CD4-positive, alpha-beta T cell (primary cell): ENCODE results near the gene SCNM1. TPM values are rescaled to one million over a fixed set of nuclear protein-coding genes. Genes with fewer than 3 reads are reported as not detected.

Source experiments
- ATAC-seq: fragments of 200-7000 bp; cut with Tn5 transposase; one replicate; pipeline ENCODE4 v1.10.0; 2022; ENCODE audit warnings: mild to moderate bottlenecking; ENCODE audit not compliant: poor library complexity
- CTCF ChIA-PET: fragments of 350-600 bp; sonication (Branson Sonifier 250); formaldehyde crosslinking; loops from one replicate; lab custom pipeline; 2021; ENCODE audit warnings: antibody characterized with exemption, inconsistent platforms; lab: Charles Lee
- POLR2A ChIA-PET: fragments of 350-600 bp; sonication (Branson Sonifier 250); formaldehyde crosslinking; loops from one replicate; lab custom pipeline; 2021; ENCODE audit warnings: antibody characterized with exemption, inconsistent platforms; lab: Charles Lee
- DNase-seq, 14 experiments: peaks; one replicate each; pipeline ENCODE4 v3.0.0-alpha.2; 2013 to 2020; ENCODE audit warnings: mixed read lengths in 2 of 14
- H3K27ac ChIP-seq, 2 donors: one replicate each; pipeline versions ENCODE4 v1.5.1 to v1.7.0; 2013; ENCODE audit warnings: low read length in 2 of 2, low read depth in 1 of 2, mild to moderate bottlenecking in 1 of 2
- H3K27me3 ChIP-seq, 2 experiments: 1 replicate in 1 of 2; 2 replicates in 1 of 2; pipeline versions ENCODE4 v1.6.1 to v1.7.0; 2013; ENCODE audit warnings: low read length in 2 of 2, control low read depth in 1 of 2, mild to moderate bottlenecking in 1 of 2, moderate library complexity in 1 of 2; ENCODE audit not compliant: insufficient read depth in 2 of 2, control insufficient read depth in 1 of 2
- H3K36me3 ChIP-seq: one replicate; pipeline ENCODE4 v1.6.1; 2013; ENCODE audit warnings: low read length, control low read depth; ENCODE audit not compliant: insufficient read depth
- H3K4me1 ChIP-seq: one replicate; pipeline ENCODE4 v1.6.1; 2013; ENCODE audit warnings: low read length, control low read depth; ENCODE audit not compliant: insufficient read depth
- H3K4me3 ChIP-seq: one replicate; pipeline ENCODE4 v1.5.1; 2013; ENCODE audit warnings: mild to moderate bottlenecking, low read length, moderate library complexity
- H3K9me3 ChIP-seq, 2 experiments: 1 replicate in 1 of 2; 2 replicates in 1 of 2; pipeline versions ENCODE4 v1.6.1 to v1.7.0; 2013; ENCODE audit warnings: low read length in 2 of 2, mild to moderate bottlenecking in 2 of 2, control low read depth in 1 of 2, moderate library complexity in 1 of 2; ENCODE audit not compliant: control insufficient read depth in 1 of 2, insufficient read depth in 1 of 2
- H3K27ac Mint-ChIP-seq: one replicate; pipeline ENCODE4 v1.8.0; 2020; ENCODE audit warnings: mixed read lengths
- H3K27me3 Mint-ChIP-seq: one replicate; pipeline ENCODE4 v1.8.0; 2021; ENCODE audit warnings: mixed read lengths
- H3K36me3 Mint-ChIP-seq: one replicate; pipeline ENCODE4 v1.8.0; 2021; ENCODE audit warnings: low read depth, mixed read lengths
- H3K4me1 Mint-ChIP-seq: one replicate; pipeline ENCODE4 v1.8.0; 2021; ENCODE audit warnings: low read depth, mixed read lengths
- H3K4me3 Mint-ChIP-seq: one replicate; pipeline ENCODE4 v1.8.0; 2020; ENCODE audit warnings: mild to moderate bottlenecking, mixed read lengths
- H3K9me3 Mint-ChIP-seq: one replicate; pipeline ENCODE4 v1.8.0; 2020; ENCODE audit warnings: mixed read lengths
- intact Hi-C, 2 experiments: fragments of 100-400 bp; cut with DNase I in 1 of 2; cut with micrococcal nuclease in 1 of 2; formaldehyde crosslinking; loops; one replicate each; pipeline versions ENCODE4 v1.15.1 to v1.9.0; 2023 to 2025; cut with DNase I, micrococcal nuclease
- total RNA-seq, 174 experiments: library from RNA in 2 of 174; stranded (reverse) in 2 of 174; gene quantifications; one replicate each; pipeline ENCODE4 v1.2.3 and lab custom pipeline; 2021 to 2026
- TF ChIP-seq, protein P1 (sequence below): fragments of 200-600 bp; IDR thresholded peaks from one replicate; pipeline ENCODE4 v1.8.0; 2022; ENCODE audit warnings: antibody characterized with exemption, mild to moderate bottlenecking

SCNM1 gene
- total RNA-seq, 2 experiments from 2014 or later = 35.2 to 35.7 TPM

GRCh38 chr1:151210830-151211229 lies 44.9 kb downstream of the SCNM1 start:
- Mint-ChIP-seq H3K36me3 (peaks cover 64% of the 10 kb centered on the region), H3K27me3 (no peaks in the 10 kb centered on the region), H3K27ac (peak overlapping the region; percentile 64), H3K4me3 (peak overlapping the region; percentile 20), H3K4me1 (peaks cover 37% of the 10 kb centered on the region), H3K9me3 (no peaks in the 10 kb centered on the region)
- peaks cover 15% of the 10 kb centered on the region for H3K4me1 ChIP-seq
- H3K9me3 ChIP-seq = no peaks in the 10 kb centered on the region
- TF ChIP-seq, protein P1, sequence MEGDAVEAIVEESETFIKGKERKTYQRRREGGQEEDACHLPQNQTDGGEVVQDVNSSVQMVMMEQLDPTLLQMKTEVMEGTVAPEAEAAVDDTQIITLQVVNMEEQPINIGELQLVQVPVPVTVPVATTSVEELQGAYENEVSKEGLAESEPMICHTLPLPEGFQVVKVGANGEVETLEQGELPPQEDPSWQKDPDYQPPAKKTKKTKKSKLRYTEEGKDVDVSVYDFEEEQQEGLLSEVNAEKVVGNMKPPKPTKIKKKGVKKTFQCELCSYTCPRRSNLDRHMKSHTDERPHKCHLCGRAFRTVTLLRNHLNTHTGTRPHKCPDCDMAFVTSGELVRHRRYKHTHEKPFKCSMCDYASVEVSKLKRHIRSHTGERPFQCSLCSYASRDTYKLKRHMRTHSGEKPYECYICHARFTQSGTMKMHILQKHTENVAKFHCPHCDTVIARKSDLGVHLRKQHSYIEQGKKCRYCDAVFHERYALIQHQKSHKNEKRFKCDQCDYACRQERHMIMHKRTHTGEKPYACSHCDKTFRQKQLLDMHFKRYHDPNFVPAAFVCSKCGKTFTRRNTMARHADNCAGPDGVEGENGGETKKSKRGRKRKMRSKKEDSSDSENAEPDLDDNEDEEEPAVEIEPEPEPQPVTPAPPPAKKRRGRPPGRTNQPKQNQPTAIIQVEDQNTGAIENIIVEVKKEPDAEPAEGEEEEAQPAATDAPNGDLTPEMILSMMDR = no peak
- ATAC-seq (no peak), DNase-seq (no peak)
- no peak overlapping the region for H3K27ac ChIP-seq
- H3K36me3 ChIP-seq = peaks cover 21% of the 10 kb centered on the region
- POLR2A ChIA-PET = interaction anchor here (2.0 kb wide), 1 partner anchor 21 kb away, joined by 5 read pairs; the partner anchor contains the start of gene VPS72
- no peaks in the 10 kb centered on the region for H3K27me3 ChIP-seq
- CTCF ChIA-PET = no interaction called here
- intact Hi-C loops = no loop called here
- H3K4me3 ChIP-seq = no peak overlapping the region

GRCh38 chr1:151211972-151212705 lies 46.2 kb downstream of the SCNM1 start:
- CTCF ChIA-PET = no interaction called here
- Mint-ChIP-seq H3K27ac (peak overlapping the region; percentile 70), H3K36me3 (peaks cover 60% of the 10 kb centered on the region), H3K4me1 (peaks cover 45% of the 10 kb centered on the region), H3K9me3 (no peaks in the 10 kb centered on the region), H3K27me3 (no peaks in the 10 kb centered on the region), H3K4me3 (peak overlapping the region; percentile 39)
- peak in 2 of 14 experiments; percentile 6 to 16 for DNase-seq
- TF ChIP-seq, protein P1 = no peak
- no peak overlapping the region for H3K27ac ChIP-seq
- peaks cover 15% of the 10 kb centered on the region for H3K4me1 ChIP-seq
- H3K4me3 ChIP-seq = no peak overlapping the region
- H3K36me3 ChIP-seq = peaks cover 17% of the 10 kb centered on the region
- peak; percentile 39 for ATAC-seq
- no peaks in the 10 kb centered on the region for H3K27me3 ChIP-seq
- no peaks in the 10 kb centered on the region for H3K9me3 ChIP-seq
- intact Hi-C loops = no loop called here
- POLR2A ChIA-PET = interaction anchor here (0.6 to 2.0 kb wide), 5 partner anchors 10 to 70 kb away, joined by 3 to 5 read pairs (median 4); partner anchors contain the start of genes PIP5K1A, VPS72 and ZNF687

- TF ChIP-seq, protein P1 = no peak
- POLR2A ChIA-PET = interaction anchor here (1.8 kb wide), 1 partner anchor 9 kb away, joined by 3 read pairs; no protein-coding TSS in a partner anchor
- peaks cover 52% of the 10 kb centered on the region for H3K4me1 Mint-ChIP-seq
- H3K27me3 ChIP-seq = no peaks in the 10 kb centered on the region
- CTCF ChIA-PET = interaction anchor here (1.0 kb wide), 1 partner anchor 14 kb away, joined by 4 read pairs; no protein-coding TSS in a partner anchor
- H3K27ac Mint-ChIP-seq = peak overlapping the region; percentile 59
- peak overlapping the region; percentile 63 for H3K4me3 Mint-ChIP-seq
- H3K9me3 Mint-ChIP-seq = no peaks in the 10 kb centered on the region
- H3K36me3 Mint-ChIP-seq = peaks cover 55% of the 10 kb centered on the region
- peaks cover 15% of the 10 kb centered on the region for H3K4me1 ChIP-seq
- H3K36me3 ChIP-seq = peaks cover 7% of the 10 kb centered on the region
- DNase-seq (no peak), ATAC-seq (no peak)
- no peaks in the 10 kb centered on the region for H3K27me3 Mint-ChIP-seq
- no peak overlapping the region for H3K27ac ChIP-seq
- no peaks in the 10 kb centered on the region for H3K9me3 ChIP-seq
- no peak overlapping the region for H3K4me3 ChIP-seq
- intact Hi-C loops = no loop called here
These were observed 47.6 kb downstream of the SCNM1 start for GRCh38 chr1:151213560-151213959.

Other genes with a start within 250 kb of the SCNM1 start
- gene SETDB1, start 239.8 kb upstream of the SCNM1 start, total RNA-seq = 10 to 100 TPM; 39.4 to 40.4 TPM
- 10 to 100 TPM; 73.8 to 80.1 TPM for gene CERS2, start 191.3 kb upstream of the SCNM1 start, total RNA-seq
- not detected for gene ANXA9, start 183.9 kb upstream of the SCNM1 start, total RNA-seq
- gene MINDY1, start 159.2 kb upstream of the SCNM1 start, total RNA-seq = 1 to 10 TPM; 7.8 to 9.2 TPM
- gene PRUNE1, start 157.7 kb upstream of the SCNM1 start, total RNA-seq = 10 to 100 TPM; 10.9 to 12.1 TPM
- under 1 TPM; 0.30 to 0.42 TPM for gene BNIPL, start 129.6 kb upstream of the SCNM1 start, total RNA-seq
- gene C1orf56, start 118.4 kb upstream of the SCNM1 start, total RNA-seq = 1 to 10 TPM in 1 of 2 experiments, under 1 TPM in 1; 0.58 to 1.2 TPM
- 100 to 1,000 TPM; 401 to 404 TPM for gene CDC42SE1, start 106.5 kb upstream of the SCNM1 start, total RNA-seq
- 1 to 10 TPM; 2.8 to 2.9 TPM for gene MLLT11, start 105.7 kb upstream of the SCNM1 start, total RNA-seq
- gene GABPB2, start 95.4 kb upstream of the SCNM1 start, total RNA-seq = 10 to 100 TPM; 23.7 to 25.5 TPM
- gene SEMA6C, start 19.5 kb upstream of the SCNM1 start, total RNA-seq = 1 to 10 TPM; 3.8 to 5.5 TPM
- gene TNFAIP8L2, start 9.5 kb upstream of the SCNM1 start, total RNA-seq = under 1 TPM; 0.70 to 0.74 TPM
- under 1 TPM; 0.55 to 0.67 TPM for gene LYSMD1, start 242 bp upstream of the SCNM1 start, total RNA-seq
- gene TMOD4, start 9.8 kb downstream of the SCNM1 start, total RNA-seq = 1 to 10 TPM in 1 of 2 experiments, not detected in 1; 1.6 TPM
- gene VPS72, start 24.1 kb downstream of the SCNM1 start, total RNA-seq = 10 to 100 TPM; 12.7 to 17.2 TPM
- 10 to 100 TPM; 41.7 to 44.7 TPM for gene PIP5K1A, start 32.4 kb downstream of the SCNM1 start, total RNA-seq
- gene PSMD4, start 88.6 kb downstream of the SCNM1 start, total RNA-seq = 10 to 100 TPM; 57.2 TPM
- 10 to 100 TPM; 38.9 to 40.0 TPM for gene ZNF687, start 116.2 kb downstream of the SCNM1 start, total RNA-seq
- gene PI4KB, start 161.3 kb downstream of the SCNM1 start, total RNA-seq = 10 to 100 TPM; 50.2 to 51.0 TPM
- gene RFX5, start 181.1 kb downstream of the SCNM1 start, total RNA-seq = 10 to 100 TPM; 62.0 to 65.7 TPM
- gene SELENBP1, start 206.6 kb downstream of the SCNM1 start, total RNA-seq = not detected
- 100 to 1,000 TPM; 316 to 324 TPM for gene PSMB4, start 233.4 kb downstream of the SCNM1 start, total RNA-seq